Fibroblast of skin of right biceps (primary cell): ENCODE results near the gene FECH.
"Not testable (repeated sequence)": the region's sequence is repeated elsewhere in the genome, so short reads cannot be mapped to it uniquely, and the experiment has no call there.

Experiments used
- DNase-seq: peaks from one replicate; pipeline ENCODE4 v3.0.0-alpha.2; 2013

The FECH gene

DNA sequence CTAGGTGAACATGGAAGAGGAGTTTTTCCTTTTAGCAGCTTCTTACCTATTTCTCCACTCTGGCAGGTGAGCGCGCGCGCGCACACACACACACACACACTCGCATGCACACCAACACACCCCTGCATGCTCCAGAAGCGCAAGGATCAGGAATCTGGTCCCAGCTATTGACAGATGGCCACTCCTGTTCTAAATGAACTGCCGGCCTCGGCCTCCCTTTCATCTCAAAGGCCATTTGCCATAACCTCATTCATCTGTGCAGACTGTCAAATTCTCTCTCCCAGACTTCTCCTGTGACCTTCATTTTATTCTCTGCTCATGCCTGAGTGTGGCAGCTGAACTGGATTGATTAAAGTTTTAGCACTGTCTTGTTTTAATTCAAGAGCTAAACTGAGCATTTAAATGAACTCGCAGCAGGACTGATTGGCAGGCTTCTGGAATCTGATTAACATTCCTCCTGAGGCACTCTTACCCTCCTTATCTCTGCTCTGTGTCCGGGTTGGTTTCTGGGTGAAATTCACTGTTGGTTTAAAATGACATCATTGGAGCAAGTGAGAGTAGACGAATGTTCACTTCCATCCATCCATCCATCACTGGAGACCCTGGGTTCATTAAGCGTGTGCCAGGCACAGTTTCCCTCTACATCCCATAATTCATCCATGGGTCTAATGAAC, 58.8 kb downstream of the FECH start:
- no peak for DNase-seq

DNA sequence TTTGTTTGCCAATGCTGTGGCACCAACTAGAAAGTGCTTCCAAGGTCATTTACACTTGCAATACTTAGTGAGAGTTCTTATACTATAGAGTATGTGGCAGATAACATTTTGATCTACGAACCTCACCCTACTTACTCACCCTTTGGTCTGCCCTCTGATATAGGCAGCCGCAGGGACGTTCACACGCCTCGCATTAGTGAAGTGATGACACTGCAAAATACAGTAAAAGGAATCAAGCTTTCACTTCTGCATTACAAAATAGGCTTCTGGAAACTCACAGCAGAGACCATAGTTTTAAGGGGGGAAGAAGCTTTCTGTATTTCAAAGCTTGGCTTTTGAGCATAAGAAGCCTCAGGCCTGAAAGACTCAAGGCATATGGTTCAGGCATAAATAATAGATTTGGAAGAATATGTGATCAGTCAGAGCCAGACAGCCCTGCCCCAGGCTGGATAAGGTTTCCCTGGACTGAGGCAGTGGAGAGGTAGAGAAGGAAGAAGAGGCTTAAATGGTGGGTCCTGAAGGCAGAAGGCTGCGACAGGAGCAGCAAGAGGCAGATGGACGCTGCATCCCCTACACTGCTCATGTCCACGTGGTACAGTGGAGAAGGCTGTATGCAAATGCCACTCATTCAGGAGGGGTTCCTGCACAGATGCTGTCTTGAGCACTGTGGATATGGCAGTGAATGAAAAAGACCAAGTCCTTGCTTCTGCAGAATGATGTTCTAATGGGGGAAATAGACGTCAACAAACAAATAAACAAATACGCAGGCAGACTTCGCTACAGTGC, 63.1 kb downstream of the FECH start:
- no peak for DNase-seq

DNA sequence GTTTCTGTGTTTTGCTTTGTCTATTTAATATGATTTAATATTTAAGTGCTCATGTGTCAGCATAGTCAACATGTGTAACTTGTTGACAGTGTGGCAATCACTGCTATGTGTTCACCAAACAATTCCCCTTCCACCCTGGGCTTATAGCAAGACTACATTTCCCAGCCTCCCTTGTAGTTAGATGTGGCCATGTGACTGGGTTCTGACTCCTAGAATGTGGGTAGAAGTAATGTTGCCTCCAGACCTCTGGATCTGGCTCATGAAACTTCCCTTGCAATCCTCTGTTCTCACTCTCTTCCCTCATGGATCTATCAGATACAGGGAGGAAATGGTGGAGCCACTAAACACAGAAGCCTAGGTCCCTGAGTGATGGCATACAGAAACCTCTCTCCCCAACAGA, 64.2 kb downstream of the FECH start:
- not testable (repeated sequence) for DNase-seq

GRCh38 chr18:57519668-57520424, 66.7 kb downstream of the FECH start:
- no peak for DNase-seq

DNA sequence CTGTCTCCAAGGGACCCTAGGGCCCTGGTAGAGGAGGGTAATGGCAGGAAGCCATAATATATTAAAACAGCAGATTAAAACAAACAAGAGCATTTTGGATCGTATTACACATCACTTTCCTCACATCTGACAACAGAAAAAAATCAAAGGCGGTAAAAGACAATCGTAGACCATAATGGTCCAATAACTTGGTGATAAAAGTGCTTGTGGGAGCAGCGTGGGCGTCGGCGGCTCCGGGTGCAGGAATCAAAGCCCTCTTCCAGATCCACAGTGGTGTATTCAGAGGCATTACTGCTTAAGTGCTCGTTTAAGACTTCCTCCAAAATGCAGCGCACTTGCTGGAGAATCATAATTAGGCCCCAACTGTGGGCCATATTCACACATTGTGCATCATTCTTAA, 68.0 kb downstream of the FECH start:
- no peak for DNase-seq

DNA sequence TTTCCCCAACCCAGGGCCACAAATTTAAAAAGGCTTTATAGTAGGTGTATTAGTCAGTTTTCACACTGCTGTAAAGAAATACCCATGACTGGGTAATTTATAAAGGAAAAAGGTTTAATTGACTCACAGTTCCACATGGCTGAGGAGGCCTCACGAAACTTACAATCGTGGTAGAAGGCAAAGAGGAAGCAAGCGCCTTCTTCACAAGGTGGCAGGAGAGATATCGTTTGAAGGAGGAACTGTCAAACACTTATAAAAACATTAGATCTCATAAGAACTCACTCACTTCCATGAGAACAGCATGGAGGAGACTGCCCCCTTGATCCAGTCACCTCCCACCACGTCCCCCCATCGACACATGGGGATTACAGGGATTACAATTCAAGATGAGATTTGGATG, 70.4 kb downstream of the FECH start:
- DNase-seq = no peak

DNA sequence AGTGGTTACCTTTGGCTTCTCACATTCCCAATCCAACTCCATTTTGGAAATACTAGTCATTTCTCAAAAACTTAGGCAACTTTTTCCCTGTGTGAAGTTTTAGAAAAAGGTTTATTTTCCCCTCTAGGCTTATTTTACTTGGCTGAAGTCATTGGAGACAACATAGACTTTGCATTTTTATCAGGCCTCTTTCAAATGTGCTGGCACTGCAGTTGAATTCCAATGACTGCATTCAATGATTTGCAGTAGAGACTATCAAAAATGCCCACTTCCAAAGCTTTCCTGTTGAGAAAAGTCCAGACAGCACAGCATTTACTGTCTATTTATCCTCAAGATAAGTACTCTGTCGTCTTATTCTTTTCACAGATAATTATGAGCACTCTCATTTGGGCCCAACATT, 81.3 kb downstream of the FECH start:
- no peak for DNase-seq

DNA sequence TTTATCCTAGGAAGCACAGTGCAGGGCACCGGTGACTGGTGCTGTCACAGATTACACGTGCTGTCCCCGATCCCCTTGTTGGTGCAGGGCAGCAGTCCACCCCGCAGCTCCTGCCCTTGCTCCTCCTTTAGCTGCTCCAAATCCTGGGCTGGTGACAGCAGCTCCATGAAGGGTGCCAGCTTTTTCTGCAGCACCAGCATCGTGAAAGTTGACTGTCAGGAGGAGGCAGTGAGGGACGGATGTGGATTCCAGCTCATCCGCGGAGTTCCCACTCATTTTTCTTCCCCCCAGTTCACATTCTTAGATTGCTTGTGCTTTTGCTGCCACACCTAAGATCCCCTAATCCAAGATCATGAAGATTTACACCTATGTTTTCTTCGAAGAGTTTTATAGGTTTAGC, 83.9 kb downstream of the FECH start:
- DNase-seq = no peak

DNA sequence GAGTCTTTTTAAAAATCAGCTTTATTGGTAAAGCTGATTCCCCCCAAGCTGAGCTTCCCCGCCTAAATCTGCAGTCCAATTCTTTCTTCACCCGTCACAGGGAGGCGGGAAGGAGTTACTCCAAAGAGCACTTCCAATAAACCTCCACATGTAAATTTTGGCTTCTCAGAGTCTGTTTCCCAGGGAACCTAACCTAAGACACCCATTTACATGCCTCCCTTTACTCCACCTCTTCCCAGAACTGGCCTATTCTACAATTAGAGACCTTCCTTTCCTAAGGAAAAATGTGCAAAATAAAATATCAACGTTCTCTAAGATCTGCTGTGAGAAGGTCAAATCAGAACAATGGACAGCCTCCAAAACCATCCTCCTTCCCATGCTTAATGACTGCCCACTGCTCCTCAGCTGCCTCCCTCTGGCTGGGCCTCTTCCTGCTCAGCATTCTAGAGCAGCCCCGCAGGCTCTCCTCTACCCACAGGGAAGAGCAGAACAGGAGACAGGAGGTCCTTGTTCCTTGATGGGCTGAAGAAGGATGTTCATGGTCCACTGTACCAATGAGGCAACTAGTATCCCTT, 87.7 kb downstream of the FECH start:
- no peak for DNase-seq
